T-helper 17 cell (primary cell): ENCODE results near the gene FOXD3. TPM values are rescaled to one million over a fixed set of nuclear protein-coding genes. Genes with fewer than 3 reads are reported as not detected.

Experiments
- ATAC-seq: fragments of 150-1000 bp; cut with Tn5 transposase; 2 replicates; pipeline ENCODE4 v1.10.0; 2021; ENCODE audit warnings: mild to moderate bottlenecking, moderate library complexity
- DNase-seq, 3 donors: peaks; one replicate each; pipeline versions ENCODE4 v3.0.0 to v3.0.0-alpha.2; 2020 to 2021
- H3K9me3 ChIP-seq: one replicate; pipeline ENCODE4 v1.7.0; 2013; ENCODE audit warnings: low read length, mild to moderate bottlenecking; ENCODE audit not compliant: control insufficient read depth, poor library complexity, severe bottlenecking
- H3K27ac Mint-ChIP-seq: one replicate; pipeline ENCODE4 v1.8.0; 2022; ENCODE audit warnings: mild to moderate bottlenecking, moderate library complexity, mixed read lengths
- H3K27me3 Mint-ChIP-seq: one replicate; pipeline ENCODE4 v1.8.0; 2022; ENCODE audit warnings: mixed read lengths
- H3K36me3 Mint-ChIP-seq: one replicate; pipeline ENCODE4 v1.8.0; 2022; ENCODE audit warnings: low read depth, mixed read lengths
- H3K4me1 Mint-ChIP-seq: one replicate; pipeline ENCODE4 v1.8.0; 2022; ENCODE audit warnings: mild to moderate bottlenecking, mixed read lengths
- H3K4me3 Mint-ChIP-seq: one replicate; pipeline ENCODE4 v1.8.0; 2022; ENCODE audit warnings: mild to moderate bottlenecking, moderate library complexity, mixed read lengths
- total RNA-seq, 4 donors: library from RNA in 2 of 4; stranded (reverse) in 2 of 4; gene quantifications; one replicate each; pipeline ENCODE4 v1.2.3 and lab custom pipeline; 2022 to 2026

FOXD3 gene
- total RNA-seq, 2 donors from 2014 or later, result not detected

DNA sequence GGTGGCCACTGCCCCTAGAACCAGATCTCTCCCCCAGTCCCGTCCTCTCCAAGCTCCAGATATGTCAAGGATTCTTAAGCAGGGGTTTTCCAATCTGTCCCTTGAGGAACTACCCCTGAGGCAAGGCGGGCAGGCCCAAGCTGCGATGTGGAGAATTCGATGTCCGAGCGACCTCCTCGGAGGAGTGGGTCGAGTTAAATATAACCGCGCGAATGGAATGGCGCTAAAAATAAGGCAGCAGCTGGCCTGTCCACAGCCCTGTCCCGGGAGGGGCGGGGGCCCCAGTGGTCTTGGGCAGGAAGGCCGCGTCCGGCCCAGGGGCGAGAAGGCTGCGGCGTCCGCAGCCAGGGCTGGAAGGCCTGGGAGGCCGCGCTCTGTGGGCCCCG lies 5.8 kb upstream of the FOXD3 start:
- Mint-ChIP-seq H3K27ac (no peak overlapping the region), H3K4me1 (peaks cover 3% of the 10 kb centered on the region), H3K36me3 (peaks cover 2% of the 10 kb centered on the region), H3K27me3 (peaks cover 75% of the 10 kb centered on the region), H3K4me3 (peak overlapping the region; percentile 43)
- no peak for ATAC-seq
- no peak for DNase-seq
- H3K9me3 ChIP-seq, result peaks cover 4% of the 10 kb centered on the region

DNA sequence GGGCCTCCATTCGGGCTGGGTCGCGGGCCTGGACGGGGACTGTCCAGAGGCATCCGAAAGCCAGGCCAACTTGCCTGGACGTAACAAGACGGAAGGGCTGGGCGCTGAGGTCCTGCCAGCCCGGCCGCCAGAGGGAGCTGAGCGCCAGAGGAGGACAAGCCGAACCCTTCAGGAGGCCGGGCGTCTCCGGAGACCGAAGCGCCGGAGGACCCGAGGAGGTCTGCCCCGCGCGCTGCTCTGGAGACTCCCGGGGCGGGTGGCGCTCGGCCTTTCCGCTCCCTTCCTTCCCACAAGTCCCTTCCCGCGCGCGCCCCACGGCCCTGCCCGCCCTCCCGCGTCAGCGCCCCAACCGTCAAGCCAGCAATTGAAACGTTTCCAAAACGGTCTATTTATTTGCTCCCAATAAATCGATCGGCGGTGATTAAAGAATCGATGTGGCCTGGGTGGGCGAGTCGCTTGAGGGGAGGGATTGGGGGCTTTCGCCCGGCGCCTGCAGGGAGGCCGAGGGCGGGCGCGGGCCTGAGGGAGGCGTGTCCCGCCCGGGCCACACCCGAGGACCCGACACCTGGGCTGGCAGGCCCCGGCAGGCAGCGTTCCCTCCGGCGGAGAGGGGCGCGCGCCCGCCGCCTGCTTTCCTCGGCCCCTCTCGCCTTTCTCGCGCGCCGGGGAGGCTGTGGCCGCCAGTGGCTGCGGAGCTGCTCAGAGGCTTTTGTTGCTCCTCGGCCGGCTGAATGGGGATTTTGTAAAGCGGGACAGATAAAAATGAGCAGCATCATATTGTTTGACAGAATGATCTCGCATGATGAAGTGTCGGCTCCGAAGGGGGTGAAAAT lies 5.2 kb upstream of the FOXD3 start:
- peak overlapping the region; percentile 24 for H3K27ac Mint-ChIP-seq
- peaks cover 78% of the 10 kb centered on the region for H3K27me3 Mint-ChIP-seq
- DNase-seq, result peak in 2 of 3 donors; percentile 26 to 35
- H3K9me3 ChIP-seq, result peaks cover 4% of the 10 kb centered on the region
- peaks cover 7% of the 10 kb centered on the region for H3K4me1 Mint-ChIP-seq
- ATAC-seq, result peak; percentile 61
- H3K36me3 Mint-ChIP-seq, result peaks cover 2% of the 10 kb centered on the region
- peak overlapping the region; percentile 28 for H3K4me3 Mint-ChIP-seq

DNA sequence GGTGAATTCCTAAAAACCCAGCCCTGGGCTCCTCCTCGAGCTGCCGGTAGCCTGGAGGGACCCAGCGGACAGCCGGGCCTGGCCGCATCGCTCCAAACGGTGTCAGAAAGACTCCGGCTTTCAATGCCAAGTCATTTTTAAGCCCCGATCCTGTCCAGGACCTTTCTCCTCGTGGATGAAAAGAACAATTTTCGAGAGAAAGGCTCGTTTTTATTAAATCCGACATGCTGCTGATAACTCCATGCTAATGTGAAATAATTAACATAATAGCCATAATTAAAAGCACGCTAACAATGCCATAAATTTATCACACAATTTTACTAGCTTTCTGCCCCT lies 4.6 kb upstream of the FOXD3 start:
- DNase-seq, result no peak
- no peak for ATAC-seq
- Mint-ChIP-seq H3K27ac (peak overlapping the region; percentile 24), H3K27me3 (peaks cover 73% of the 10 kb centered on the region), H3K36me3 (peaks cover 2% of the 10 kb centered on the region), H3K4me3 (peak overlapping the region; percentile 28), H3K4me1 (peaks cover 7% of the 10 kb centered on the region)
- peaks cover 4% of the 10 kb centered on the region for H3K9me3 ChIP-seq

DNA sequence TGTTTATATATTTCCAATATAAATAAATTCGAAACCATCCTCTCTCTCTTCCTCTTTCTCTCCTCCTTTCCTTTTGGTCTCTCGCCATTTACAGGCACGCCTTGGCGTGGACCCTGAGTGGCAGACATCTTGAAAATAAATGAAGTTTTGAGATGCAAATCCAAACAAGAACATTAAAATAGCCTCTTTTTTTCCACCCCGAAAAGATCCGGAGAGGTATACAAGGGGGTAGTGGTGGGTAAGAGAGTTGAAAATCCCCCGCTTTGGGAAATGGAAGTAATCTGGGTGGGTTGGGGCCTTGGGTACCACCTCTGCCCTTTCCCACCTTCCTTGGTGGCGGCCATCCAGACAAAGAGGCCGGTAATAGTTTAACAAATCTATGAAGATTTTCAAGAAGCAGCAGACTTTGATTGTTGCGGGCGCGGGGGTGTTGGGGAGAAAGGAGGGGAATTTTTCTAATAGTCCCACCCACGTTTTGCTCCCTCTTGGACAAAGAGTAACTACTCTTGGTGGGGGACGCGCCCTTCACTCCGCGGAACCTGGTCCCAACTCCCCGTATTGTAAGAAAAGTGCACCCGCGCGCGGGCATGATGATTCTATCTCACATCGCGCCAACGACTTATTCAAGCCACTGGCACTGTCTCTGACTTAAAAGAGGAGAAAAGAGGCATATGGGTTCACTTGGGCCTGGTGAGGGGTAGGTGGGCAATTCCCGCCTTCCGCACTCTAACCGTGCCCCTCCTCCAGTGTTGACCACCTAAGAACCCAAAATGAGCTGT lies 4.0 kb upstream of the FOXD3 start:
- peaks cover 2% of the 10 kb centered on the region for H3K36me3 Mint-ChIP-seq
- peak overlapping the region; percentile 32 for H3K4me3 Mint-ChIP-seq
- H3K9me3 ChIP-seq, result peaks cover 4% of the 10 kb centered on the region
- DNase-seq (no peak), ATAC-seq (no peak)
- peaks cover 7% of the 10 kb centered on the region for H3K4me1 Mint-ChIP-seq
- peak overlapping the region; percentile 24 for H3K27ac Mint-ChIP-seq
- peaks cover 69% of the 10 kb centered on the region for H3K27me3 Mint-ChIP-seq

DNA sequence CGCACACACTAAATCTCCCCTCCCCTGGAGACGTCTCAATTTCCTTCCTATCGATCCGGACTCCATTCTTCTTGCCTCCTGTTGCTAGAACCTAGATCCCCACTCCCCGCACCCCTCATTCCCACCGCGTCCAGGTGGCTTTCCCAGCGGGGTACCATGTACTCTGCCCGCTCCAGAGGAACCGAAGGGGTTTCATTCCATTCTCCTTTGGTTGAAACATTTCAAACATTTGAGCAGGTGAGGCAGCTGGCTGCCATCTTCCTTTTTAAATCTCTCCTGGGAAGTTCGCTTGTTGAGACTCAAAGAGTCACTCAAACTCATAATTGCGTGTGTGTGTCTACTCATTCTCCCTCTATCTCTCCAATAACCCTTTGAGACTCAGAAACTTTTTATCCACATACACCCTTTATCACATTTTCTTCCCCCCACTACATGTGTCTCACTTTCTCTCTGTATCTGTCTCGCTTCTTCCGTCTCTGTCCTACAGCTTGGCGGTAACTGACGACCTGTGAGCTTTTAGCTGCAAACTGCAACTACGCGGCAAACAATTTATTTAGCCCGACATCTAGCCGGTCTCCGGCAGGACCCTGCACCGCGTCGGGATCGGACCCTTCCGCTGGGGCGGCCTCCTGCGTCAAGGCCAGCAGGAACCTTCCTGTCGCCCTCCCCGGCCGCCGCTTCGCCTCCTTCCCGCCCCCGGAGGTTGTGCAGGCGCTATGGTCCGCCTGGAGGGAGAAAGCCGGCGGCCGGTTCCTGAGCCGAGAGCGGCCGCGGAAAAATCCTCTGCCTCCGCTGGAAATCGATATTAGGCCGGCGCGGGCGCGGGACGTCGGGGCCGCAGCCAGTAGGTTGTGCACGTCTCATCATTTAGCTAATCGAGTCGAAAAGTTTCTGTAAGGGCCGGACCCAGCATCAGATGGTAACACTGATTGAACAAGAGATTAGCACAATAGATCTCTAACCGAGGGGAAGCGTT lies 3.0 kb upstream of the FOXD3 start:
- Mint-ChIP-seq H3K4me1 (peaks cover 7% of the 10 kb centered on the region), H3K27me3 (peaks cover 59% of the 10 kb centered on the region), H3K36me3 (peaks cover 2% of the 10 kb centered on the region), H3K4me3 (peak overlapping the region; percentile 32), H3K27ac (peak overlapping the region; percentile 87)
- peaks cover 4% of the 10 kb centered on the region for H3K9me3 ChIP-seq
- DNase-seq (no peak), ATAC-seq (no peak)

DNA sequence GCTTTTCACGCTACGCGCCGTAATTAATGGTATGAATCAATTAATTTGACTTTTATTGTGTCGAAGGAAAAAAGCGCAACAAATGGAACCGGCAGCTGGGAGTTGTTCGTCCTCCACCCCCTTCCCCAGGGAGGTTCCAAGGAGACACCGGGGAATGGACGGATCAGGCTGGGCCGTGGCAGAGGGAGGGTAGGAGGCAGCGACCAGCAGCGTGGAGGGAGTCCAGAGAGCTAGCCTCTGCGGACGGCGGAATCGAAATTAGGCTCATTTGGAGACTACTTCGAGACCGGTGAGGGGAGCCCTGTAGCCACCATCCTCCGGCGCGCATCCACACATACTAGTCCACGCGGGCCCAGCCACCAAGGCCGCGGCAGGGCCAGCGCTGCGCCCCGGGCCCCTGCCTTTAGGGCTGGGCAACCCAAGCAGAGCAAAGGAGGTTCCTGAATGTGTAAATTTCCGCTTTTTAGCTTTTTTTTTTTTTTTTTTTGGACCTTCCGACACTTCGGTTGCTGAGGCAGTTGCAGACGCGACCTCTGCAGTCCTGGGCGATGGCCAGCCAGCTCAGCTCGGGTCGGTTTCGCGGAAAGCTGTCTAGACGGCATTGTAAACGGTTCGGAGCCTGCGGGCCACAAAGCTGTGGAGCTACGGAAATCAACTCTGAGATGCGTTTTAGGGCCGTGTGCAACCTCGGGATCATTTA lies 2.2 kb upstream of the FOXD3 start:
- Mint-ChIP-seq H3K27me3 (peaks cover 51% of the 10 kb centered on the region), H3K4me3 (peak overlapping the region; percentile 3), H3K27ac (peak overlapping the region; percentile 87), H3K36me3 (peaks cover 2% of the 10 kb centered on the region), H3K4me1 (peaks cover 7% of the 10 kb centered on the region)
- DNase-seq (no peak), ATAC-seq (no peak)
- peaks cover 4% of the 10 kb centered on the region for H3K9me3 ChIP-seq

- H3K27me3 Mint-ChIP-seq, result peaks cover 48% of the 10 kb centered on the region
- H3K4me3 Mint-ChIP-seq, result peak overlapping the region; percentile 83
- peaks cover 9% of the 10 kb centered on the region for H3K9me3 ChIP-seq
- no peak for ATAC-seq
- H3K27ac Mint-ChIP-seq, result peak overlapping the region; percentile 87
- peaks cover 7% of the 10 kb centered on the region for H3K4me1 Mint-ChIP-seq
- no peak for DNase-seq
- peaks cover 2% of the 10 kb centered on the region for H3K36me3 Mint-ChIP-seq
Observed at GRCh38 chr1:63321066-63321784, 1.1 kb upstream of the FOXD3 start.

GRCh38 chr1:63321785-63322113 lies 618 bp upstream of the FOXD3 start:
- no peak for DNase-seq
- peaks cover 14% of the 10 kb centered on the region for H3K9me3 ChIP-seq
- Mint-ChIP-seq H3K4me3 (peak overlapping the region; percentile 83), H3K4me1 (peaks cover 7% of the 10 kb centered on the region), H3K27me3 (peaks cover 49% of the 10 kb centered on the region), H3K36me3 (peaks cover 2% of the 10 kb centered on the region), H3K27ac (peak overlapping the region; percentile 87)
- no peak for ATAC-seq

DNA sequence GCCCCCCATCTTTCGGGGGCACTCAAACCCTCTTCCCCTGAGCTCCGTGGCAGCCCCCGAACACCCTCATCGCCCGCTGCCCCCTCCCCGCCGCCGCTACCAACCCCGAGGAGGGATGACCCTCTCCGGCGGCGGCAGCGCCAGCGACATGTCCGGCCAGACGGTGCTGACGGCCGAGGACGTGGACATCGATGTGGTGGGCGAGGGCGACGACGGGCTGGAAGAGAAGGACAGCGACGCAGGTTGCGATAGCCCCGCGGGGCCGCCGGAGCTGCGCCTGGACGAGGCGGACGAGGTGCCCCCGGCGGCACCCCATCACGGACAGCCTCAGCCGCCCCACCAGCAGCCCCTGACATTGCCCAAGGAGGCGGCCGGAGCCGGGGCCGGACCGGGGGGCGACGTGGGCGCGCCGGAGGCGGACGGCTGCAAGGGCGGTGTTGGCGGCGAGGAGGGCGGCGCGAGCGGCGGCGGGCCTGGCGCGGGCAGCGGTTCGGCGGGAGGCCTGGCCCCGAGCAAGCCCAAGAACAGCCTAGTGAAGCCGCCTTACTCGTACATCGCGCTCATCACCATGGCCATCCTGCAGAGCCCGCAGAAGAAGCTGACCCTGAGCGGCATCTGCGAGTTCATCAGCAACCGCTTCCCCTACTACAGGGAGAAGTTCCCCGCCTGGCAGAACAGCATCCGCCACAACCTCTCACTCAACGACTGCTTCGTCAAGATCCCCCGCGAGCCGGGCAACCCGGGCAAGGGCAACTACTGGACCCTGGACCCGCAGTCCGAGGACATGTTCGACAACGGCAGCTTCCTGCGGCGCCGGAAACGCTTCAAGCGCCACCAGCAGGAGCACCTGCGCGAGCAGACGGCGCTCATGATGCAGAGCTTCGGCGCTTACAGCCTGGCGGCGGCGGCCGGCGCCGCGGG lies 837 bp downstream of the FOXD3 start:
- ATAC-seq, result peak; percentile 59
- Mint-ChIP-seq H3K36me3 (peaks cover 2% of the 10 kb centered on the region), H3K27ac (peak overlapping the region; percentile 29), H3K4me1 (peaks cover 6% of the 10 kb centered on the region), H3K4me3 (peak overlapping the region; percentile 84), H3K27me3 (peaks cover 58% of the 10 kb centered on the region)
- H3K9me3 ChIP-seq, result peaks cover 15% of the 10 kb centered on the region
- peak; percentile 25 to 34 (median 32) for DNase-seq

DNA sequence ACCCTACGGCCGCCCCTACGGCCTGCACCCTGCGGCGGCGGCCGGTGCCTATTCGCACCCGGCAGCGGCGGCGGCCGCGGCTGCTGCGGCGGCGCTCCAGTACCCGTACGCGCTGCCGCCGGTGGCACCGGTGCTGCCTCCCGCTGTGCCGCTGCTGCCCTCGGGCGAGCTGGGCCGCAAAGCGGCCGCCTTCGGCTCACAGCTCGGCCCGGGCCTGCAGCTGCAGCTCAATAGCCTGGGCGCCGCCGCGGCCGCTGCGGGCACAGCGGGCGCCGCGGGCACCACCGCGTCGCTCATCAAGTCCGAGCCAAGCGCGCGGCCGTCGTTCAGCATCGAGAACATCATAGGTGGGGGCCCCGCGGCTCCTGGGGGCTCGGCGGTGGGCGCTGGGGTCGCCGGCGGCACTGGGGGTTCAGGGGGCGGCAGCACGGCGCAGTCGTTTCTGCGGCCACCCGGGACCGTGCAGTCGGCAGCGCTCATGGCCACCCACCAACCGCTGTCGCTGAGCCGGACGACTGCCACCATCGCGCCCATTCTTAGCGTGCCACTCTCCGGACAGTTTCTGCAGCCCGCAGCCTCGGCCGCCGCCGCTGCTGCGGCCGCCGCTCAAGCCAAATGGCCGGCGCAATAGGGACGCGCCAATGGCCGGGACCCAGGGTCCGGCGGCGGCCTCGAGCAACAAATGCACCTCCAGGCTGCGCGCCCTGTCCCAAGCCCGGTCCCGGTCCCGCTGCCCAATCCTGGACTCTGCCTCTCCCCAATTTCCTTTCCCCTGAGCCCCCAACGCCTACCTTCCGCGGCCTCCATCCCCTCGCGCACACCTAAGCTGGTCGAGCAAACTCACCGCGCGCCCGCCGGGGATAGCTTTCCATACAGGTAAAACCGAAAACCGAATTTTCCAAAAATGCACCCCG lies 1.8 kb downstream of the FOXD3 start:
- H3K36me3 Mint-ChIP-seq, result peaks cover 2% of the 10 kb centered on the region
- H3K27me3 Mint-ChIP-seq, result peaks cover 55% of the 10 kb centered on the region
- no peak for ATAC-seq
- H3K4me3 Mint-ChIP-seq, result peak overlapping the region; percentile 84
- no peak for DNase-seq
- peaks cover 13% of the 10 kb centered on the region for H3K9me3 ChIP-seq
- H3K4me1 Mint-ChIP-seq, result peaks cover 6% of the 10 kb centered on the region
- H3K27ac Mint-ChIP-seq, result peak overlapping the region; percentile 51
